H9 (cell line): ENCODE measurements around the gene C6orf15. TPM values are rescaled to one million over a fixed set of nuclear protein-coding genes. Genes with fewer than 3 reads are reported as not detected.

ENCODE experiments used
- DNase-seq: peaks from one replicate; pipeline ENCODE4 v3.0.0-alpha.2; 2017
- H2AFZ ChIP-seq: one replicate; pipeline ENCODE4 v1.6.1; 2013; ENCODE audit warnings: mild to moderate bottlenecking, low read length, control low read depth, moderate library complexity
- H2AK5ac ChIP-seq: 2 replicates; pipeline ENCODE4 v1.6.1; 2013; ENCODE audit warnings: low read length, control low read depth, mixed read lengths; ENCODE audit not compliant: insufficient read length
- H2BK120ac ChIP-seq: one replicate; pipeline ENCODE4 v1.6.1; 2013; ENCODE audit warnings: low read depth, mild to moderate bottlenecking, low read length, control low read depth, inconsistent platforms; ENCODE audit not compliant: poor library complexity, severe bottlenecking
- H2BK12ac ChIP-seq: 2 replicates; pipeline ENCODE4 v1.6.1; 2013; ENCODE audit warnings: low read length, control low read depth, mixed read lengths, low read depth; ENCODE audit not compliant: insufficient read length
- H2BK15ac ChIP-seq: 2 replicates; pipeline ENCODE4 v1.6.1; 2013; ENCODE audit warnings: low read depth, low read length, control low read depth
- H2BK20ac ChIP-seq: one replicate; pipeline ENCODE4 v1.6.1; 2013; ENCODE audit warnings: low read depth, mild to moderate bottlenecking, low read length, control low read depth, inconsistent platforms; ENCODE audit not compliant: poor library complexity, severe bottlenecking
- H2BK5ac ChIP-seq: 2 replicates; pipeline ENCODE4 v1.6.1; 2013; ENCODE audit warnings: low read length, control low read depth, mixed read lengths; ENCODE audit not compliant: insufficient read length
- H3K14ac ChIP-seq: 2 replicates; pipeline ENCODE4 v1.6.1; 2013; ENCODE audit warnings: low read length, control low read depth; ENCODE audit not compliant: insufficient read depth
- H3K18ac ChIP-seq: 2 replicates; pipeline ENCODE4 v1.6.1; 2013; ENCODE audit warnings: low read depth, mild to moderate bottlenecking, mixed read lengths, low read length, control low read depth; ENCODE audit not compliant: insufficient read length
- H3K23ac ChIP-seq: 2 replicates; pipeline ENCODE4 v1.6.1; 2013; ENCODE audit warnings: low read length, control low read depth, mixed read lengths, low read depth; ENCODE audit not compliant: insufficient read length
- H3K23me2 ChIP-seq: 2 replicates; pipeline ENCODE4 v1.6.1; 2013; ENCODE audit warnings: low read depth, mild to moderate bottlenecking, mixed read lengths, low read length, control low read depth; ENCODE audit not compliant: insufficient read length, poor library complexity, severe bottlenecking
- H3K27ac ChIP-seq: 2 replicates; pipeline ENCODE4 v1.5.1; 2013; ENCODE audit warnings: low read length, control low read depth, mixed read lengths, low read depth; ENCODE audit not compliant: insufficient read length
- H3K27me3 ChIP-seq: 2 replicates; pipeline ENCODE4 v1.6.1; 2013; ENCODE audit warnings: low read length, control low read depth, inconsistent platforms; ENCODE audit not compliant: insufficient read depth
- H3K4ac ChIP-seq: 2 replicates; pipeline ENCODE4 v1.6.1; 2013; ENCODE audit warnings: low read depth, mild to moderate bottlenecking, control low read depth, inconsistent platforms, low read length, moderate library complexity
- H3K4me1 ChIP-seq: 2 replicates; pipeline ENCODE4 v1.6.1; 2013; ENCODE audit warnings: low read length, control low read depth, inconsistent platforms; ENCODE audit not compliant: insufficient read depth
- H3K4me2 ChIP-seq: 2 replicates; pipeline ENCODE4 v1.6.1; 2013; ENCODE audit warnings: low read length, control low read depth, mixed read lengths; ENCODE audit not compliant: insufficient read length, insufficient read depth
- H3K56ac ChIP-seq: 2 replicates; pipeline ENCODE4 v1.6.1; 2013; ENCODE audit warnings: low read depth, mild to moderate bottlenecking, mixed read lengths, low read length, control low read depth; ENCODE audit not compliant: insufficient read length
- H3K79me1 ChIP-seq: 2 replicates; pipeline ENCODE4 v1.6.1; 2013; ENCODE audit warnings: low read depth, mild to moderate bottlenecking, moderate library complexity, low read length, control low read depth, inconsistent platforms; ENCODE audit not compliant: insufficient read depth, poor library complexity, severe bottlenecking
- H3K79me2 ChIP-seq: 2 replicates; pipeline ENCODE4 v1.6.1; 2013; ENCODE audit warnings: low read length, control low read depth, inconsistent platforms; ENCODE audit not compliant: insufficient read depth
- H3K9ac ChIP-seq: 2 replicates; pipeline ENCODE4 v1.6.1; 2013; ENCODE audit warnings: low read length, control low read depth, mixed read lengths; ENCODE audit not compliant: insufficient read length; ENCODE audit errors: extremely low read depth
- H3K9me3 ChIP-seq: one replicate; pipeline ENCODE4 v1.6.1; 2013; ENCODE audit warnings: low read depth, low read length, inconsistent platforms; ENCODE audit not compliant: control insufficient read depth
- H3T11ph ChIP-seq: one replicate; pipeline ENCODE4 v1.6.1; 2013; ENCODE audit warnings: mild to moderate bottlenecking, low read length, control low read depth, inconsistent platforms
- H4K20me1 ChIP-seq: one replicate; pipeline ENCODE4 v1.6.1; 2013; ENCODE audit not compliant: control insufficient read depth, insufficient read length, insufficient read depth
- H4K5ac ChIP-seq: 2 replicates; pipeline ENCODE4 v1.6.1; 2013; ENCODE audit warnings: low read depth, mild to moderate bottlenecking, mixed read lengths, low read length, control low read depth; ENCODE audit not compliant: insufficient read length
- H4K8ac ChIP-seq: replicated peaks from 2 replicates; pipeline ENCODE4 v1.6.1; 2013; ENCODE audit warnings: low read length, control low read depth, mixed read lengths, low read depth; ENCODE audit not compliant: insufficient read length
- H4K91ac ChIP-seq: 2 replicates; pipeline ENCODE4 v1.6.1; 2013; ENCODE audit warnings: low read depth, mild to moderate bottlenecking, moderate library complexity, mixed read lengths, low read length, control low read depth; ENCODE audit not compliant: insufficient read length
- H3K27ac Mint-ChIP-seq, 3 experiments: 2 replicates in 2 of 3; 3 replicates in 1 of 3; pipeline ENCODE4 v1.8.0; 2020 to 2021; ENCODE audit warnings: mixed read lengths in 3 of 3, mild to moderate bottlenecking in 1 of 3, moderate library complexity in 1 of 3
- H3K27me3 Mint-ChIP-seq: 2 replicates; pipeline ENCODE4 v1.8.0; 2021; ENCODE audit warnings: low read depth, mild to moderate bottlenecking, moderate library complexity, mixed read lengths
- H3K36me3 Mint-ChIP-seq, 3 experiments: 2 replicates in 2 of 3; 3 replicates in 1 of 3; pipeline ENCODE4 v1.8.0; 2020 to 2021; ENCODE audit warnings: low read depth in 3 of 3, mixed read lengths in 3 of 3; ENCODE audit not compliant: insufficient read depth in 1 of 3
- H3K4me1 Mint-ChIP-seq, 2 experiments: 2 replicates each; pipeline ENCODE4 v1.8.0; 2020; ENCODE audit warnings: mixed read lengths in 2 of 2
- H3K4me3 Mint-ChIP-seq, 2 experiments: 2 replicates in 1 of 2; 3 replicates in 1 of 2; pipeline ENCODE4 v1.8.0; 2020 to 2021; ENCODE audit warnings: mild to moderate bottlenecking in 2 of 2, mixed read lengths in 2 of 2, moderate library complexity in 1 of 2
- H3K9me3 Mint-ChIP-seq, 2 experiments: 2 replicates in 1 of 2; 3 replicates in 1 of 2; pipeline ENCODE4 v1.8.0; 2020; ENCODE audit warnings: mild to moderate bottlenecking in 2 of 2, mixed read lengths in 2 of 2, moderate library complexity in 1 of 2
- CTCF ChIP-seq: fragments of 200-600 bp; sonication (generic); conservative IDR thresholded peaks from 3 replicates; pipeline ENCODE4 v1.8.0; 2021; ENCODE audit warnings: antibody characterized with exemption, mild to moderate bottlenecking
- WGBS: extraction: QIAGEN DNeasy Blood & Tissue Kit; methylation state at CpG from one replicate; pipeline ENCODE4 v1.1.7; 2013; ENCODE audit warnings: missing lambda C conversion rate, low lambda C conversion rate, mixed read lengths; ENCODE audit not compliant: insufficient read length; ENCODE audit errors: extremely low coverage; 5-methylcytosine and 5-hydroxymethylcytosine counted together
- total RNA-seq: library from RNA; stranded (reverse); gene quantifications from 2 replicates; pipeline ENCODE4 v1.2.1, GENCODE V29; 2021

C6orf15 gene
- total RNA-seq, 1 experiment from 2014 or later: not detected

DNA sequence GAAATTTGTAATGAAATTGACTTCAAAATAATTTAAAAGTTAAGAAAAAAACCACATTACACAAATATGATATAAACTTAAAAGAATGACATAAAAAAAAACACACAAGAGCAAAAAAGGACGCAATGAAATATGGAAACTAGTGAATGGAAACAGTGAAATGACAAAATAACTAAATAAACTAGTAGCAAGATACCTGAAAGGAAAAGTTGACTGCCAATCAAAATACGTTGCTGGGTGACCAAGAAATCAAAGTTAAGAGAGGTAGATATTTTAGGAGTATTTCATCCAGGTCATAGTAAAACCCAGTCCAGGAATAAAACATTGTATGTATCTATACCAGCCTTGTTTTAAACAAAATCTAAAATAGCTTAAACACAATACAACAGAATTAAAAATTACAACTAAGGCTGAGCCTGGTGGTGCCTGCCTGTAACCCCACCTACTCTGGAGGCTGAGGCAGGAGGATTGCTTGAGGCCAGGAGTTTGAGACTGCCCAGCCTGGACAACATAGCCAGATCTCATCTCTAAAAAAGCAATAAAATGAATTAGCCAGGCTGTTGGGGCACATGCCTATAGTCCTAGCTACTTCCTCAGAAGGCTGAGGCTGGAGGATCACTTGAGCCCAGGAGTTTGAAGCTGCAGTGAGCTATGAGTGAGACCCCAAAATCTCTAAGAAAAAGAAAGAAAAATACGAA is 22.0 kb downstream of the C6orf15 start:
- Histone ChIP-seq H2AK5ac (no peak overlapping the region), H3K4ac (no peak overlapping the region), H3K4me1 (peaks cover 2% of the 10 kb centered on the region; the same call in 1 of the 2 replicates), H3T11ph (no peak overlapping the region), H3K9ac (no peak overlapping the region), H2BK120ac (no peak overlapping the region), H4K8ac (no peak overlapping the region), H3K79me1 (no peaks in the 10 kb centered on the region), H3K23me2 (no peaks in the 10 kb centered on the region), H4K91ac (no peak overlapping the region), H3K14ac (no peak overlapping the region), H2BK5ac (no peak overlapping the region), H3K9me3 (no peaks in the 10 kb centered on the region), H3K18ac (no peak overlapping the region), H3K79me2 (no peaks in the 10 kb centered on the region), H3K27me3 (no peaks in the 10 kb centered on the region), H3K4me2 (no peak overlapping the region), H2BK20ac (no peak overlapping the region), H4K5ac (no peak overlapping the region), H3K27ac (no peak overlapping the region), H2AFZ (no peak overlapping the region), H2BK15ac (no peak overlapping the region), H4K20me1 (no peaks in the 10 kb centered on the region), H3K23ac (no peak overlapping the region), H2BK12ac (no peak overlapping the region), H3K56ac (no peak overlapping the region)
- no peak for TF ChIP-seq CTCF
- Mint-ChIP-seq H3K36me3 (no peaks in the 10 kb centered on the region), H3K27ac (no peak overlapping the region), H3K4me3 (no peak overlapping the region), H3K4me1 (peaks cover 18 to 24% of the 10 kb centered on the region in 2 experiments), H3K9me3 (no peaks in the 10 kb centered on the region), H3K27me3 (no peaks in the 10 kb centered on the region; the same call in 1 of the 2 replicates)
- DNase-seq: no peak
- no CpG with 5 or more reads among the region's 3 CpGs for WGBS
